Left kidney (tissue), 8 donors: ENCODE measurements around the gene PLOD2. TPM values are rescaled to one million over a fixed set of nuclear protein-coding genes. Genes with fewer than 3 reads are reported as not detected.

ENCODE experiments used
- DNase-seq: peaks from one replicate; pipeline ENCODE4 v3.0.0-alpha.2; 2013
- long read RNA-seq, 8 donors: transcript quantifications; one replicate each; lab custom pipeline, GENCODE V29; 2026
- polyA plus RNA-seq: library from polyadenylated mRNA; unstranded; fragments of 120-200 nt; gene quantifications from one replicate; pipeline ENCODE4 v1.2.1, GENCODE V29; 2013; ENCODE audit not compliant: insufficient read length

Gene PLOD2
- polyA plus RNA-seq = 171 TPM
- long read RNA-seq, donor 1, transcript PLOD2-201 (20 exons, 3,732 nt) = minor isoform, 8 of 28 reads
- long read RNA-seq, donor 1, transcript PLOD2-202 (19 exons, 3,665 nt) = major isoform, 17 of 28 reads
- long read RNA-seq, donor 1, partial matches to known transcripts = 0 of 28 reads
- long read RNA-seq, donor 1, other reads (novel, unspliced or antisense) = 0 of 28 reads
- long read RNA-seq, donor 2, transcript PLOD2-201 (20 exons, 3,732 nt) = major isoform, 10 of 19 reads
- long read RNA-seq, donor 2, transcript PLOD2-202 (19 exons, 3,665 nt) = minor isoform, 9 of 19 reads
- long read RNA-seq, donor 2, partial matches to known transcripts = 0 of 19 reads
- long read RNA-seq, donor 2, other reads (novel, unspliced or antisense) = 0 of 19 reads
- long read RNA-seq, donor 3, transcript PLOD2-202 (19 exons, 3,665 nt) = major isoform, 17 of 33 reads
- long read RNA-seq, donor 3, transcript PLOD2-201 (20 exons, 3,732 nt) = minor isoform, 9 of 33 reads
- long read RNA-seq, donor 3, partial matches to known transcripts = 5 of 33 reads
- long read RNA-seq, donor 3, other reads (novel, unspliced or antisense) = 0 of 33 reads
- long read RNA-seq, donor 4, partial matches to known transcripts = 0 of 1 reads
- long read RNA-seq, donor 4, other reads (novel, unspliced or antisense) = 0 of 1 reads
- long read RNA-seq, donor 5, transcript PLOD2-201 (20 exons, 3,732 nt) = minor isoform, 9 of 31 reads
- long read RNA-seq, donor 5, transcript PLOD2-202 (19 exons, 3,665 nt) = major isoform, 22 of 31 reads
- long read RNA-seq, donor 5, partial matches to known transcripts = 0 of 31 reads
- long read RNA-seq, donor 5, other reads (novel, unspliced or antisense) = 0 of 31 reads
- long read RNA-seq, donor 6, transcript PLOD2-201 (20 exons, 3,732 nt) = minor isoform, 7 of 35 reads
- long read RNA-seq, donor 6, transcript PLOD2-202 (19 exons, 3,665 nt) = major isoform, 19 of 35 reads
- long read RNA-seq, donor 6, partial matches to known transcripts = 7 of 35 reads
- long read RNA-seq, donor 6, other reads (novel, unspliced or antisense) = 0 of 35 reads
- long read RNA-seq, donor 7, transcript PLOD2-202 (19 exons, 3,665 nt) = major isoform, 31 of 63 reads
- long read RNA-seq, donor 7, transcript PLOD2-201 (20 exons, 3,732 nt) = minor isoform, 17 of 63 reads
- long read RNA-seq, donor 7, partial matches to known transcripts = 13 of 63 reads
- long read RNA-seq, donor 7, other reads (novel, unspliced or antisense) = 0 of 63 reads
- long read RNA-seq, donor 8, transcript PLOD2-201 (20 exons, 3,732 nt) = minor isoform, 5 of 21 reads
- long read RNA-seq, donor 8, transcript PLOD2-202 (19 exons, 3,665 nt) = major isoform, 13 of 21 reads
- long read RNA-seq, donor 8, partial matches to known transcripts = 0 of 21 reads
- long read RNA-seq, donor 8, other reads (novel, unspliced or antisense) = 0 of 21 reads

GRCh38 chr3:146160964-146161662, at the start of gene PLOD2:
Gene PLOD2, minus strand, starts transcription at chr3:146161184. Its CDS starts 195 bp downstream, at chr3:146160989.
- DNase-seq = peak; percentile 78

DNA sequence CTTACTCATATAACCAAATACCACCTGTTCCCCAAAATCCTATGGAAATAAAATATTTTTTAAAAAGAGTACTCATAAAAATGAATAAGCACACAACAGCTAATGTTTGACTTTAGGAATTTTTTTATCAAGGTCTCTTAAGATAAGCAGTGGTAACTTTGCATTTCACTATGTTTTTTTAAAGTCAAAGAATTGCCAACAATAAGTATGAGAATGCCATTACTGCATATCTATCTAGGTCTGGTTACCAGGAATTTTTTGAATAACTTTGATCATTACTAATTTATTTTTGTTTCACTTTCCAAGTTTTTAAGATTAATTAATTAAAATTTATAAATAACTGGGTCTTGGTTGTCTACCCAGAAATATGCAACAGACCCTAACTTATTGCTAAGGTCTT, 48.4 kb upstream of the PLOD2 start:
- DNase-seq = no peak

DNA sequence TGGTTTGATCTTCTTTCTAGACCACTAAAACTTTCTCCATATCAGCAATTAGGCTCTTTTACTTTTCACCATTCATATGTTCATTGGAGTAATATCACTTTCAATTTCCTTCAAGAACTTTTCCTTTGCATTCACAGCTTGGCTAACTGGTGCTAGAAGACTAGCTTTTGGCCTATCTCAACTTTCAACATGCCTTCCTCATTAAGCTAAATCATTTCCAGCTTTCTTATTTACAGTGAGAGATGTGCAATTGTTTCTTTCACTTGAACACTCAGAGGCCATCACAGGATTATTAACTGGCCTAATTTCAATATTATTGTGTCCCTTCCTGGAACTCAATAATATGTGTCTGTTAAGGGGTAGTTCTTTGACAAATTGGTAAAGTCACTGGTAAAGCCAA, 42.8 kb upstream of the PLOD2 start:
- no peak for DNase-seq

GRCh38 chr3:146200461-146201220, 39.7 kb upstream of the PLOD2 start:
- no peak for DNase-seq

- DNase-seq = no peak
Measured at GRCh38 chr3:146199762-146200161, 38.8 kb upstream of the PLOD2 start.

GRCh38 chr3:146196789-146197188, 35.8 kb upstream of the PLOD2 start:
- no peak for DNase-seq

- no peak for DNase-seq
Measured at GRCh38 chr3:146195605-146196004, 34.6 kb upstream of the PLOD2 start.

- DNase-seq = no peak
Measured at GRCh38 chr3:146195030-146195429, 34.0 kb upstream of the PLOD2 start.

DNA sequence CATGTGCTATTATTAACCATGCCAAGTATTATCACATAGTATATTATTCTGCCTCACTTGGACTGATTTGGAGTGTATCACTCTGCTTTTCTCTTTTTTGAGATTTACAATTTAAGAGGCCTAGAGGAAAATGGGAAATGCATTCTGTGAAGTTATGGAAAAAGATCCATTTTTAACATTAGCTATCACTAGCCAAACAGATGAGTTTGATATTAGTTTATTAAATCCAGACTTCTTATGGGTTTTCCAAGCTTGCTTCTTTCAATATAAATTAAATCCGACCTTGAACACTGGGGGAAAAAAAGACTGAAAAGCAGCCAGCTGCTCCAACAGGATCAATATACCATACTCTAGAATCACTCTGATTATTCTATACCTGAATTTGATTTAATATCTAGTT, 30.1 kb upstream of the PLOD2 start:
- DNase-seq = no peak

- DNase-seq = peak; percentile 50
Measured at GRCh38 chr3:146189519-146190173, 28.7 kb upstream of the PLOD2 start.

- DNase-seq = no peak
Measured at GRCh38 chr3:146187334-146187950, 26.5 kb upstream of the PLOD2 start.

GRCh38 chr3:146184241-146185015, 23.4 kb upstream of the PLOD2 start:
- no peak for DNase-seq

DNA sequence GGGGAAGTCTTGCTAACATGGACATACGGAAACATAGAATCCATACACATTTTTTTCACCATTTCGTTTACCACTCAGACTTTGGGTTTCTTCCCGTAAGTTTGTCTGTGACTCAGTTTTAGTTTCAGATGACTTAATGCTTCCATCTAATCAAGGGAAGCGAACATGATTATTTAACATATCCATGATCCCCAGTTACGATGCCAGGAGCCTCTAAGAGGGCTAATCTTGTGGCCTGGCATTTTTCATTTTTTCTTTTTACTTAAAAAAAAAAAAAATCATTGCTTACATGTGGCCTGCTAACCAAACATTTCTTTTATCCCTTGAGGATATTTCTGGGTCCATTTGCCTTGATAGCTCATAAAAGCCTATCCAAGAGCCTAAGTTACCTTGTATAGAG, 20.2 kb upstream of the PLOD2 start:
- DNase-seq = no peak

DNA sequence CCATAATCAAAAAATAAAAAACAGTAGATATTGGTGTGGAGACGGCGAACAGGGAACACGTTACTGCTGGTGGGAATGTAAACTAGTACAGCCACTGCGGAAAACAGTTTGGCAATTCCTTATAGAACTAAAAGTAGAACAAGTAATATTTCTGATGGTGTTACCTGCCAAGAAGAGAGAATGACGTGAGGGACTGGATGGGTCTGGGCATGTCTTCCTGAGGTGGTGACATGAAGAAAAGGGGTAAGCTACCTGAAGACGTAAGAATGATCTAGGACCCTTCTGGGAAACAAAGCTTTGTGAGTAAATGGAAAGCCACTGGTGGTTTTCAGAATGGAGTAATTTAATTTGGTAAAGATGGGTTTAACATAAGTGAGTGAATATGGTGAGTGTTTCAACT, 19.4 kb upstream of the PLOD2 start:
- DNase-seq = no peak

DNA sequence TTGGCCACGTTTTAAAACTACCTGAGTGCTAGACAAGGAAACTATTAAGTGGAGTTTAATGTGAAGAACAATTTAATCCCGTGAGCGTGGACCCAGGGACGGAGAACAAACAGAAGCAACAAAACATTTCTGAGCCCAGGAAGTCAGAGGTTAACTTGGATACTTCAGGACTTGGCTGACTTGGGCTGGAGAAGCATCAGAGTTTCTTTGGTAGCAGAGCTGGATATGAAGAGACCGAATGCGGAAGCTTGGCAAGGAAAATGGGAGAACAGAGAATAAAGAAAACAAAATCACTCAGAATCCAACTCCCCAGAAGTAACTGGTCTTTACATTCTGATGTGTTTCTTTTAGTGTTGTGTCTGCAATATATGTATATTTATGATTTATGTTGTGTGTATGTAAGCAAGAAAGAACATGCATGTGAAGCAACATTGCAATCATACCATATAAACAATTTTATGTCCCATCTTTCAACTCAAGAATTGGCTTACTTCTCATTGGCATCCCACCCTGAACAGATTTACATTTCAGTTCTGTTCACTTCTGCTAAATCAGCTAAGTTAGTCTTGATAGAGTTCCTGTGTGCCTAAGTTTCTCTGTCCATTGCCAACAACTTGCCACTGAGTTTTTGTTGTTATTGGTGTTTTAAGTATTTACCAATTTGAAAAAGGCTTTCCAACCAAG, 17.2 kb upstream of the PLOD2 start:
- no peak for DNase-seq

GRCh38 chr3:146177519-146177918, 16.5 kb upstream of the PLOD2 start:
- no peak for DNase-seq

DNA sequence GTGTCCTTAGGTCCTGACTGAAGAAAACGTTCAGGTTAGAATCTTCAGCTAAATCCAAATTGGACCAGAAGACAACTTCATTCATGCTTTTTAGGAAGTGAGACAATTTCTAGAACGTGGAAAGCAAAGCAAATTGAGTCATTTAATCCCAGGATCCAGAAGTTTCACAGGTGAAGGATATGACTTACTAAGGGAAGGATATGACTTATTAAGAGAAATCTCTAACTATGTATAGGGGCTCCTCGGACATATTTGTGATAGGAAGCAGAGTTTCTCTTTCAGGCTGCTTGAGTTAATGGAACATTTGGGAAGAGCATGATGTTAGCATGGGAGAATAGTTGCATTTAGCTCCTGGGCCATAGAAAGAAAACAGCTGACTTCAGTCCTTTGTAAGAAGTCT, 16.1 kb upstream of the PLOD2 start:
- DNase-seq = no peak

- DNase-seq = no peak
Measured at GRCh38 chr3:146172586-146172985, 11.6 kb upstream of the PLOD2 start.
